OCI-LY3 (cell line): ENCODE results near the gene PRKCQ.
"Not testable (repeated sequence)": the region's sequence is repeated elsewhere in the genome, so short reads cannot be mapped to it uniquely, and the experiment has no call there.

Source experiments
- H2AFZ ChIP-seq: fragments of 200-600, 300-600 bp; shearing (Covaris generic); 2 replicates; pipeline ENCODE4 v1.6.0; 2014; ENCODE audit warnings: antibody characterized with exemption, low read depth, low read length
- H3K27ac ChIP-seq: fragments of 200-600, 300-600 bp; sonication (generic); 2 replicates; pipeline ENCODE4 v1.5.1; 2014; ENCODE audit warnings: mild to moderate bottlenecking, low read length, moderate library complexity, mixed read lengths
- H3K27me3 ChIP-seq: fragments of 200-600, 300-600 bp; sonication (generic); 2 replicates; pipeline ENCODE4 v1.6.1; 2014; ENCODE audit warnings: low read depth, low read length, mixed read lengths
- H3K36me3 ChIP-seq: fragments of 200-600, 300-600 bp; sonication (generic); replicated peaks from 2 replicates; pipeline ENCODE3; 2014; ENCODE audit warnings: low read depth, low read length, mixed read lengths
- H3K4me1 ChIP-seq: fragments of 300-600, 200-600 bp; sonication (generic); 2 replicates; pipeline ENCODE4 v1.6.1; 2014; ENCODE audit warnings: low read length, mixed read lengths
- H3K4me2 ChIP-seq: fragments of 200-600, 300-600 bp; sonication (generic); 2 replicates; pipeline ENCODE4 v1.6.1; 2014; ENCODE audit warnings: low read length, mixed read lengths
- H3K4me3 ChIP-seq: fragments of 300-600, 200-600 bp; sonication (generic); 2 replicates; pipeline ENCODE4 v1.5.1; 2014; ENCODE audit warnings: antibody characterized with exemption, mild to moderate bottlenecking, low read length, moderate library complexity
- H3K79me2 ChIP-seq: fragments of 300-600, 200-600 bp; shearing (Covaris generic); 2 replicates; pipeline ENCODE4 v1.6.1; 2014; ENCODE audit warnings: mild to moderate bottlenecking, low read length, mixed read lengths
- H3K9ac ChIP-seq: fragments of 300-600, 200-600 bp; shearing (Covaris generic); 2 replicates; pipeline ENCODE4 v1.6.0; 2014; ENCODE audit warnings: mild to moderate bottlenecking, low read length, moderate library complexity
- H3K9me3 ChIP-seq: fragments of 200-600, 300-600 bp; shearing (Covaris generic); 2 replicates; pipeline ENCODE4 v1.6.1; 2014; ENCODE audit warnings: low read length, mixed read lengths; ENCODE audit not compliant: insufficient read depth
- H4K20me1 ChIP-seq: fragments of 200-600, 300-600 bp; sonication (generic); 2 replicates; pipeline ENCODE4 v1.6.1; 2016; ENCODE audit warnings: low read length, mixed read lengths; ENCODE audit not compliant: insufficient read depth
- EZH2phosphoT487 ChIP-seq: fragments of 200-600 bp; shearing (Covaris generic); IDR thresholded peaks from 2 replicates; pipeline ENCODE4 v1.6.1; 2018; ENCODE audit warnings: antibody characterized with exemption, mixed run types, low read depth
- TF ChIP-seq, protein P1 (sequence below): fragments of 200-600, 300-600 bp; sonication (generic); IDR thresholded peaks from 2 replicates; pipeline ENCODE4 v1.5.1; 2014; ENCODE audit warnings: antibody characterized with exemption, low read length, low read depth

PRKCQ gene

DNA sequence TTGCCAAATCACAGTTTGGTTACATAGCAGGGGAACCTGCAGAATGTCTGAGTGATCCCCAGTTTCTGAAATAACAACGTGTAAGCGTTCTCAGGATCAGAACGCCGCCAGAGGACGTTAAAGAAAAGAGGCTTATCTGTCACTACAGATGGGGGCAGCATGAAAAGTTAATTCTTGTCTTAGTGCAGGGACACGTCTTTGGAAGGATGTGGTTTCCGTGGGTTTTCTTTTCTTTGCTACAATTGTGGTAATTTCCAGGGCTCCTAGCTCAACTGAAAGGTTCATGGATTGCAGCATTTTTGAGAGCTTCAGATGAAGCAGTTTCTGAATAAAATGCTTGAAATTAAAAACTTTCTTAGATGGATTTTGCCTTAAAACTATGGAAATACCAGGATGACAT, 106.6 kb downstream of the PRKCQ start:
- Histone ChIP-seq H3K79me2 (no peaks in the 10 kb centered on the region), H3K4me2 (no peak overlapping the region), H3K36me3 (no peaks in the 10 kb centered on the region), H3K9me3 (no peaks in the 10 kb centered on the region), H3K4me1 (peaks cover 11% of the 10 kb centered on the region), H2AFZ (no peak overlapping the region), H3K27me3 (peaks cover 16% of the 10 kb centered on the region), H3K4me3 (no peak overlapping the region), H4K20me1 (no peaks in the 10 kb centered on the region), H3K9ac (no peak overlapping the region), H3K27ac (no peak overlapping the region)
- TF ChIP-seq, protein P1, sequence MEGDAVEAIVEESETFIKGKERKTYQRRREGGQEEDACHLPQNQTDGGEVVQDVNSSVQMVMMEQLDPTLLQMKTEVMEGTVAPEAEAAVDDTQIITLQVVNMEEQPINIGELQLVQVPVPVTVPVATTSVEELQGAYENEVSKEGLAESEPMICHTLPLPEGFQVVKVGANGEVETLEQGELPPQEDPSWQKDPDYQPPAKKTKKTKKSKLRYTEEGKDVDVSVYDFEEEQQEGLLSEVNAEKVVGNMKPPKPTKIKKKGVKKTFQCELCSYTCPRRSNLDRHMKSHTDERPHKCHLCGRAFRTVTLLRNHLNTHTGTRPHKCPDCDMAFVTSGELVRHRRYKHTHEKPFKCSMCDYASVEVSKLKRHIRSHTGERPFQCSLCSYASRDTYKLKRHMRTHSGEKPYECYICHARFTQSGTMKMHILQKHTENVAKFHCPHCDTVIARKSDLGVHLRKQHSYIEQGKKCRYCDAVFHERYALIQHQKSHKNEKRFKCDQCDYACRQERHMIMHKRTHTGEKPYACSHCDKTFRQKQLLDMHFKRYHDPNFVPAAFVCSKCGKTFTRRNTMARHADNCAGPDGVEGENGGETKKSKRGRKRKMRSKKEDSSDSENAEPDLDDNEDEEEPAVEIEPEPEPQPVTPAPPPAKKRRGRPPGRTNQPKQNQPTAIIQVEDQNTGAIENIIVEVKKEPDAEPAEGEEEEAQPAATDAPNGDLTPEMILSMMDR, result no peak
- no peak for TF ChIP-seq EZH2phosphoT487

DNA sequence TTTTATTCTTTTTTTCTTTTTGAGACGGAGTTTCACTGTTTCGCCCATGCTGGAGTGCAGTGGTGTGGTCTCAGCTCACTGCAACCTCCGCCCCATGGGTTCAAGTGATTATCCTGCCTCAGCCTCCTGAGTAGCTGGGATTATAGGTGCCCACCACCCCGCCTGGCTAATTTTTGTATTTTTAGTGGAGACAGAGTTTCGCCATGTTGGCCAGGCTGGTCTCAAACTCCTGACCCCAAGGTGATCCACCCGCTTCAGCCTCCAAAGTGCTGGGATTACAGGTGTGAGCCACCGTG, 107.4 kb downstream of the PRKCQ start:
- Histone ChIP-seq H3K27me3 (peaks cover 16% of the 10 kb centered on the region), H3K4me1 (peaks cover 11% of the 10 kb centered on the region)
- not testable (repeated sequence) for H3K27ac ChIP-seq, H3K79me2 ChIP-seq, H3K36me3 ChIP-seq, H2AFZ ChIP-seq, H3K4me3 ChIP-seq, H3K4me2 ChIP-seq, H3K9me3 ChIP-seq, H3K9ac ChIP-seq, H4K20me1 ChIP-seq

DNA sequence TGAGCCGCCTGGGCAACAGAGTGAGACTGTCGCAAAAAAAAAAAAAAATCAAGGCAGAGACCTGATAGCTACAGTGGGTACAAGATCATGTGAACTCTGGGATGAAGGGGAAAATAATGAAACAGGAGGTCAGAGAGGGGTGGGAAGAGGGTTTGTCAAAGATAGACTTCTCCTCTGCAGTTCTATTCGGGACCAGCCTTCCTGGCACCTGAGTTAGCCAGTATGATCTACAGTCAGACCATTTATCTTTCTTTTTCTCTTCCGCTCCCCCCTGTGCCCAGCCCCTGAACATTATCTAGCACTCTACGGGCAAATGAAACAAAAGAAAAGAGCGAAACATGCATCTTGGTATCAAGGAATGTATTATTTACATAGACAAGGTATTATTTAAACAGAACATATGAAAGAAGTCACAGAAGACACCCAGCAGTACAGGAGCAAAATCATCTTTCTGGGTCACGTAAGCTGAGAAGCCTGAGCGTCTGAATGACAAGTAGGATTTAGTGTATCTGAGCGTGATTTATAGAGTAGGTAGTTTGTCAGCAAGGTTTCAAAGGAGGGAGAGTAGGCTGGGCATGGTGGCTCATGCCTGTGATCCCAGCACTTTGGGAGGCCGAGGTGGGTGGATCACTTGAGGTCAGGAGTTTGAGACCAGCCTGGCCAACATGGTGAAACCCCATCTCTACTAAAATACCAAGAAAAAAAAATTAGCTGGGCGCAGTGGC, 109.0 kb downstream of the PRKCQ start:
- no peak overlapping the region for H3K4me2 ChIP-seq
- no peak overlapping the region for H3K4me3 ChIP-seq
- H3K9me3 ChIP-seq, result no peaks in the 10 kb centered on the region
- H3K27me3 ChIP-seq, result peaks cover 27% of the 10 kb centered on the region
- no peak overlapping the region for H2AFZ ChIP-seq
- no peaks in the 10 kb centered on the region for H4K20me1 ChIP-seq
- H3K27ac ChIP-seq, result no peak overlapping the region
- no peaks in the 10 kb centered on the region for H3K79me2 ChIP-seq
- H3K36me3 ChIP-seq, result no peaks in the 10 kb centered on the region
- H3K4me1 ChIP-seq, result peaks cover 11% of the 10 kb centered on the region
- H3K9ac ChIP-seq, result no peak overlapping the region
- TF ChIP-seq EZH2phosphoT487, result no peak
- TF ChIP-seq, protein P1, result no peak

DNA sequence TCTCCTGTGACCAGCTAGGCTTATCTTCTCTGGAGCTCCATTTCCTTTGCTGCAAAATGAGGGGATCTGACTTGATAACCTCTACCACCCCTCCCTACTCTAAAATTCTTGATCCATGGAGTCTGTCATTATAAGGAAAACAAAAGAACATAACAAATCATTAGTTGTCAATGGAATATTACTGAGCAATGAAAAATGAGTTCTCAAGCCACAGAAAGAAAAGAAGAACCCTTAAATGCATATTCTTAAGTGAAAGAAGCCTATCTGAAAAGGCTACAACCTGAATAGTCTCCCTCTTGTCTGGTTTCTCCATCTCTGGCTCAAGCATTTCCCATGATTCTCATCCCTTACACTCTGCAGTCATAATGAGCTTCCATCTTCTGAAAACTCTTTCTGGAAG, 110.4 kb downstream of the PRKCQ start:
- no peak overlapping the region for H3K4me3 ChIP-seq
- H2AFZ ChIP-seq, result no peak overlapping the region
- peaks cover 25% of the 10 kb centered on the region for H3K27me3 ChIP-seq
- H3K9me3 ChIP-seq, result no peaks in the 10 kb centered on the region
- no peaks in the 10 kb centered on the region for H3K79me2 ChIP-seq
- TF ChIP-seq EZH2phosphoT487, result no peak
- TF ChIP-seq, protein P1, result no peak
- peaks cover 11% of the 10 kb centered on the region for H3K4me1 ChIP-seq
- H3K9ac ChIP-seq, result no peak overlapping the region
- no peaks in the 10 kb centered on the region for H3K36me3 ChIP-seq
- H3K27ac ChIP-seq, result no peak overlapping the region
- H4K20me1 ChIP-seq, result no peaks in the 10 kb centered on the region
- no peak overlapping the region for H3K4me2 ChIP-seq
